ENCODE results near the gene CAPN5. TPM values are rescaled to one million over a fixed set of nuclear protein-coding genes. Genes with fewer than 3 reads are reported as not detected.

Gene CAPN5
- total and polyA plus RNA-seq, 2 of the 8 experiments (the other 6 are each of a cell fraction or from before 2014, with no cell fraction given) = 21.5 to 22.4 TPM

DNA sequence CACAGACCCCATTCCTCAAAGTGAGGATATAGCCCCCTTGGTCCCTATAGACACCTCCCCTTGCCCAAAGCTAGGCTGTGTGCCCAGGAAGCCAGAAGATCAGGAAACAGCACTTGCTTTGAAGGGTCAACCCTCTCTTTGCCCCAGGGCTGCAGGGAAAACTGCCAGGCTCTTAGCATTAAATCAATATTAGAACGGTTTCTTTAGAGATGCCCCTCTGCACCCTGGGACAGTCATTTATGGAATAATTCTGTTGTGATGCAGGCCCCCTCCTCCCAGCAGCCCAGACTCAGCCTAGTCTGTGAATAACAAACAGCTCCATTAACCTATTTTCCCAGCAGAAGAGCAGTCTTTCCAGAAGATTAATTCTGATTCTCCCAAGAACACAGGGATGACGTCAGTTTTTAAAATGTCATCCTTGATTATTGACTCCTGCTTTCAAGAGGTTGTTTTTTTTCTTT, 11.6 kb upstream of the CAPN5 start (continued):
- TF ChIP-seq, protein P1, sequence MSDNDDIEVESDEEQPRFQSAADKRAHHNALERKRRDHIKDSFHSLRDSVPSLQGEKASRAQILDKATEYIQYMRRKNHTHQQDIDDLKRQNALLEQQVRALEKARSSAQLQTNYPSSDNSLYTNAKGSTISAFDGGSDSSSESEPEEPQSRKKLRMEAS (IDR thresholded peaks at IDR 0.05) = no peak
- TF ChIP-seq SIX5 (IDR thresholded peaks at IDR 0.05; ENCODE audit: low read depth, low read length) (no peak), SUZ12 (IDR thresholded peaks at IDR 0.05; ENCODE audit: low read length) (no peak), RBBP5 (IDR thresholded peaks at IDR 0.05; ENCODE audit: borderline replicate concordance, low read depth, low read length) (no peak), CEBPB (IDR thresholded peaks at IDR 0.05; ENCODE audit: low read depth, low read length) (no peak), CBX5 (IDR thresholded peaks at IDR 0.05; ENCODE audit: low read depth, low read length) (no peak), SP1 (IDR thresholded peaks at IDR 0.05; ENCODE audit: low read depth, low read length) (no peak), KDM1A (IDR thresholded peaks at IDR 0.05; ENCODE audit: borderline replicate concordance, low read length) (no peak), BACH1 (IDR thresholded peaks at IDR 0.05; ENCODE audit: low read length) (no peak)
